22Rv1 (cell line): ENCODE data around the gene KRT12.

Experiments used
- CTCF ChIP-seq: fragments of 450-650 bp; IDR thresholded peaks from 2 replicates; pipeline ENCODE4 v1.5.1; 2017; ENCODE audit warnings: mild to moderate bottlenecking
- ZFX ChIP-seq: fragments of 450-650 bp; IDR thresholded peaks from 2 replicates; pipeline ENCODE4 v1.6.1; 2017; ENCODE audit warnings: antibody characterized with exemption, borderline replicate concordance

GRCh38 chr17:40817103-40817682 is 49.8 kb downstream of the KRT12 start:
- TF ChIP-seq CTCF: no peak
- TF ChIP-seq ZFX: no peak
